Calu3 (cell line): ENCODE results near the gene RPS25. TPM values are rescaled to one million over a fixed set of nuclear protein-coding genes. Genes with fewer than 3 reads are reported as not detected.
"Not testable (repeated sequence)": the region's sequence is repeated elsewhere in the genome, so short reads cannot be mapped to it uniquely, and the experiment has no call there.

Source experiments
- BruUV-seq: library from RNA; stranded (reverse); fragments of 400-500 nt; replicated peaks from 2 replicates; lab custom pipeline; 2021; lab: Mats Ljungman, UMichigan
- CTCF ChIA-PET: fragments of 300-600 bp; sonication (Branson Sonifier 250); formaldehyde crosslinking; loops from one replicate; lab custom pipeline; 2022; ENCODE audit warnings: antibody characterized with exemption; lab: Charles Lee
- DNase-seq: peaks from one replicate; pipeline ENCODE4 v3.0.0; 2022
- H3K27ac Mint-ChIP-seq: one replicate; pipeline ENCODE4 v1.8.0; 2022; ENCODE audit warnings: mixed read lengths; ENCODE audit not compliant: unreplicated experiment
- H3K27me3 Mint-ChIP-seq: one replicate; pipeline ENCODE4 v1.8.0; 2022; ENCODE audit warnings: mixed read lengths; ENCODE audit not compliant: unreplicated experiment
- H3K36me3 Mint-ChIP-seq: one replicate; pipeline ENCODE4 v1.8.0; 2022; ENCODE audit warnings: mild to moderate bottlenecking, moderate library complexity, mixed read lengths; ENCODE audit not compliant: insufficient read depth, unreplicated experiment
- H3K4me1 Mint-ChIP-seq: one replicate; pipeline ENCODE4 v1.8.0; 2022; ENCODE audit warnings: mild to moderate bottlenecking, low read depth, mixed read lengths; ENCODE audit not compliant: unreplicated experiment
- H3K4me3 Mint-ChIP-seq: one replicate; pipeline ENCODE4 v1.8.0; 2022; ENCODE audit warnings: mild to moderate bottlenecking, low read depth, moderate library complexity, mixed read lengths; ENCODE audit not compliant: unreplicated experiment
- H3K9me3 Mint-ChIP-seq: one replicate; pipeline ENCODE4 v1.8.0; 2022; ENCODE audit warnings: low read depth, mixed read lengths; ENCODE audit not compliant: unreplicated experiment
- CTCF ChIP-seq: fragments of 200-600 bp; IDR thresholded peaks from one replicate; pipeline ENCODE4 v1.8.0; 2022; ENCODE audit warnings: antibody characterized with exemption; ENCODE audit not compliant: unreplicated experiment
- intact Hi-C: fragments of 100-400 bp; cut with micrococcal nuclease; formaldehyde crosslinking; loops from one replicate; pipeline ENCODE4 v1.10.0; 2022; ENCODE audit not compliant: unreplicated experiment
- total RNA-seq: library from RNA; stranded (reverse); gene quantifications from 2 replicates; pipeline ENCODE4 v1.2.3, GENCODE V29; 2022

The RPS25 gene
- total RNA-seq, 1 experiment from 2014 or later: 510 TPM

GRCh38 chr11:119062779-119063178 is 44.6 kb upstream of the RPS25 start:
- CTCF ChIA-PET: no interaction called here
- intact Hi-C loops: no loop called here
- no peak for TF ChIP-seq CTCF
- Mint-ChIP-seq H3K36me3 (peaks cover 25% of the 10 kb centered on the region), H3K9me3 (no peaks in the 10 kb centered on the region), H3K27ac (no peak overlapping the region), H3K4me3 (no peak overlapping the region), H3K4me1 (no peaks in the 10 kb centered on the region), H3K27me3 (no peaks in the 10 kb centered on the region)
- no TSS peak for BruUV-seq
- DNase-seq: no peak

- intact Hi-C loops: no loop called here
- BruUV-seq: no TSS peak
- TF ChIP-seq CTCF: no peak
- no peak overlapping the region for H3K27ac Mint-ChIP-seq
- no peaks in the 10 kb centered on the region for H3K9me3 Mint-ChIP-seq
- no peaks in the 10 kb centered on the region for H3K4me1 Mint-ChIP-seq
- H3K27me3 Mint-ChIP-seq: no peaks in the 10 kb centered on the region
- H3K4me3 Mint-ChIP-seq: no peak overlapping the region
- DNase-seq: no peak
- CTCF ChIA-PET: no interaction called here
- H3K36me3 Mint-ChIP-seq: peaks cover 29% of the 10 kb centered on the region
Measured at GRCh38 chr11:119061256-119061655, 43.1 kb upstream of the RPS25 start.

GRCh38 chr11:119059128-119059527 is 41.0 kb upstream of the RPS25 start:
- H3K27me3 Mint-ChIP-seq, BruUV-seq, H3K4me1 Mint-ChIP-seq, H3K27ac Mint-ChIP-seq, intact Hi-C loops, CTCF ChIA-PET, H3K9me3 Mint-ChIP-seq, DNase-seq: not testable (repeated sequence)
- H3K4me3 Mint-ChIP-seq: peak overlapping the region; percentile 89
- H3K36me3 Mint-ChIP-seq: peaks cover 49% of the 10 kb centered on the region

GRCh38 chr11:119057000-119057769 is 39.0 kb upstream of the RPS25 start, which contains the start of gene HYOU1:
TSS of gene HYOU1 (minus strand) at chr11:119057205. CDS start at chr11:119056160, 1,045 bp downstream.
- CTCF ChIA-PET: interaction anchor here (0.5 to 0.9 kb wide), 3 partner anchors 19 to 258 kb away, joined by 3 read pairs; no protein-coding TSS in a partner anchor
- peaks cover 63% of the 10 kb centered on the region for H3K36me3 Mint-ChIP-seq

More at GRCh38 chr11:119057000-119057769, 39.0 kb upstream of the RPS25 start, which contains the start of gene HYOU1:
- TF ChIP-seq CTCF: no peak
- Mint-ChIP-seq H3K27ac (peak within 1 kb of the TSS; percentile 96), H3K9me3 (no peaks in the 10 kb centered on the region), H3K4me1 (peaks cover 8% of the 10 kb centered on the region), H3K4me3 (peak within 1 kb of the TSS; percentile 89), H3K27me3 (no peaks in the 10 kb centered on the region)
- intact Hi-C loops: no loop called here
- DNase-seq: peak; percentile 97
- BruUV-seq: no TSS peak
